IMR-90 (cell line): ENCODE results near the gene SPATA33.

Source experiments
- BHLHE40 ChIP-seq: fragments of 150-350 bp; IDR thresholded peaks from 2 replicates; pipeline ENCODE4 v1.6.1; 2016; ENCODE audit warnings: mild to moderate bottlenecking, low read depth, low read length
- CEBPB ChIP-seq: IDR thresholded peaks from 2 replicates; pipeline ENCODE4 v1.6.1; 2012; ENCODE audit warnings: low read depth, low read length, improper control_type of control experiment
- FOS ChIP-seq: fragments of 150-350 bp; IDR thresholded peaks from 2 replicates; pipeline ENCODE4 v1.6.1; 2016; ENCODE audit warnings: low read depth, low read length
- MAFK ChIP-seq: IDR thresholded peaks from 2 replicates; pipeline ENCODE4 v1.6.1; 2012; ENCODE audit warnings: low read depth, low read length, improper control_type of control experiment
- POLR2A ChIP-seq: IDR thresholded peaks from 2 replicates; pipeline ENCODE4 v1.6.1; 2012; ENCODE audit warnings: mild to moderate bottlenecking, low read depth, low read length
- RAD21 ChIP-seq: IDR thresholded peaks from 2 replicates; pipeline ENCODE4 v1.6.1; 2012; ENCODE audit warnings: low read length, improper control_type of control experiment
- RCOR1 ChIP-seq: IDR thresholded peaks from 2 replicates; pipeline ENCODE4 v1.6.1; 2012; ENCODE audit warnings: mild to moderate bottlenecking, low read length, improper control_type of control experiment; ENCODE audit not compliant: insufficient replicate concordance
- RFX5 ChIP-seq: IDR thresholded peaks from 2 replicates; pipeline ENCODE4 v1.8.0; 2012; ENCODE audit warnings: low read depth, mild to moderate bottlenecking, low read length, moderate library complexity
- SMC3 ChIP-seq: fragments of 150-350 bp; IDR thresholded peaks from 2 replicates; pipeline ENCODE4 v1.6.1; 2016; ENCODE audit warnings: low read depth, mild to moderate bottlenecking, antibody characterized with exemption, low read length, moderate library complexity
- TF ChIP-seq, protein P1 (sequence below): conservative IDR thresholded peaks from 2 replicates; pipeline ENCODE4 v1.5.1; 2012; ENCODE audit warnings: mild to moderate bottlenecking, low read depth, low read length, improper control_type of control experiment

- TF ChIP-seq POLR2A (no peak), RAD21 (no peak), CEBPB (no peak), MAFK (no peak), RFX5 (no peak), RCOR1 (no peak), SMC3 (no peak), FOS (no peak), BHLHE40 (no peak)
- TF ChIP-seq, protein P1, sequence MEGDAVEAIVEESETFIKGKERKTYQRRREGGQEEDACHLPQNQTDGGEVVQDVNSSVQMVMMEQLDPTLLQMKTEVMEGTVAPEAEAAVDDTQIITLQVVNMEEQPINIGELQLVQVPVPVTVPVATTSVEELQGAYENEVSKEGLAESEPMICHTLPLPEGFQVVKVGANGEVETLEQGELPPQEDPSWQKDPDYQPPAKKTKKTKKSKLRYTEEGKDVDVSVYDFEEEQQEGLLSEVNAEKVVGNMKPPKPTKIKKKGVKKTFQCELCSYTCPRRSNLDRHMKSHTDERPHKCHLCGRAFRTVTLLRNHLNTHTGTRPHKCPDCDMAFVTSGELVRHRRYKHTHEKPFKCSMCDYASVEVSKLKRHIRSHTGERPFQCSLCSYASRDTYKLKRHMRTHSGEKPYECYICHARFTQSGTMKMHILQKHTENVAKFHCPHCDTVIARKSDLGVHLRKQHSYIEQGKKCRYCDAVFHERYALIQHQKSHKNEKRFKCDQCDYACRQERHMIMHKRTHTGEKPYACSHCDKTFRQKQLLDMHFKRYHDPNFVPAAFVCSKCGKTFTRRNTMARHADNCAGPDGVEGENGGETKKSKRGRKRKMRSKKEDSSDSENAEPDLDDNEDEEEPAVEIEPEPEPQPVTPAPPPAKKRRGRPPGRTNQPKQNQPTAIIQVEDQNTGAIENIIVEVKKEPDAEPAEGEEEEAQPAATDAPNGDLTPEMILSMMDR = no peak
Observed at GRCh38 chr16:89689142-89689541, 31.5 kb downstream of the SPATA33 start.
